GM10266 (cell line): ENCODE measurements around the gene MANBA.
"Not testable (repeated sequence)": the region's sequence is repeated elsewhere in the genome, so short reads cannot be mapped to it uniquely, and the experiment has no call there.

Source experiments
- DNase-seq: peaks from one replicate; pipeline ENCODE4 v3.0.0; 2012; ENCODE audit errors: extremely low spot score
- TF ChIP-seq, protein P1 (sequence below): IDR thresholded peaks from 2 replicates; pipeline ENCODE4 v1.5.1; 2012; ENCODE audit warnings: mild to moderate bottlenecking, low read depth; ENCODE audit not compliant: control insufficient read depth, insufficient read depth; ENCODE audit errors: missing control alignments

The MANBA gene

DNA sequence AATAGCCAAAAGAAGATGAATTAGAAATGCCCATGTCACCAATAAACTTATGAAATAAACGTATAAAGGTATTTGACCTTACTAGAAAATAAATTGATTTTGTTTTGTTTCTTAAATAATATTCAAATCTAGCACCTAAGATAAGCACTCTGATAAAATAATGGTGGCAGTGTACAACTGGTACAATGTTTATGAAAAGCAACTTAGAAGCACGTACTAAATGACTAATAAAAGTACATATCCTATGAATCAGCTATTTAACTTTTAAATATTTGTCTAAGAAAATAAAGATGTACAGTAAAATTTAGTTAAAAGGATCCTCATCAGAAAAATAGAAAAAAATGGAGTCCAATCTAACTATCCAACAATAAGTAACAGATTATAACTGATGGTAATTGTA, 6.7 kb downstream of the MANBA start:
- no peak for DNase-seq
- TF ChIP-seq, protein P1, sequence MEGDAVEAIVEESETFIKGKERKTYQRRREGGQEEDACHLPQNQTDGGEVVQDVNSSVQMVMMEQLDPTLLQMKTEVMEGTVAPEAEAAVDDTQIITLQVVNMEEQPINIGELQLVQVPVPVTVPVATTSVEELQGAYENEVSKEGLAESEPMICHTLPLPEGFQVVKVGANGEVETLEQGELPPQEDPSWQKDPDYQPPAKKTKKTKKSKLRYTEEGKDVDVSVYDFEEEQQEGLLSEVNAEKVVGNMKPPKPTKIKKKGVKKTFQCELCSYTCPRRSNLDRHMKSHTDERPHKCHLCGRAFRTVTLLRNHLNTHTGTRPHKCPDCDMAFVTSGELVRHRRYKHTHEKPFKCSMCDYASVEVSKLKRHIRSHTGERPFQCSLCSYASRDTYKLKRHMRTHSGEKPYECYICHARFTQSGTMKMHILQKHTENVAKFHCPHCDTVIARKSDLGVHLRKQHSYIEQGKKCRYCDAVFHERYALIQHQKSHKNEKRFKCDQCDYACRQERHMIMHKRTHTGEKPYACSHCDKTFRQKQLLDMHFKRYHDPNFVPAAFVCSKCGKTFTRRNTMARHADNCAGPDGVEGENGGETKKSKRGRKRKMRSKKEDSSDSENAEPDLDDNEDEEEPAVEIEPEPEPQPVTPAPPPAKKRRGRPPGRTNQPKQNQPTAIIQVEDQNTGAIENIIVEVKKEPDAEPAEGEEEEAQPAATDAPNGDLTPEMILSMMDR: no peak

DNA sequence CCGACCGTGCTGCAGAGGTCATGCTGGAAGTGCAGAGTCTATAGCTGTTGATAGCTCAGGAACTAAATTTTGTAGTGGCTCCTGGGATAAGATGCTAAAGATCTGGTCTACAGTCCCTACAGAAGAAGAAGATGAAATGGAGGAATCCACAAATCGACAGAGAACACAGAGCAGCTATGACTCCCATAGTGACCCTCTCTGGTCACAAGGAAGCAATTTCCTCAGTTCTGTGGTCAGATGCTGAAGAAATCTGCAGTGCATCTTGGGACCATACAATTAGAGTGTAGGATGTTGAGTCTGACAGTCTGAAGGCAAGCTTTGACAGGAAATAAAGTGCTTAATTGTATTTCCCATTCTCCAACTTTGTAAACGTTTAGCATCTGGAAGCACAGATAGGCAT, 8.8 kb downstream of the MANBA start:
- TF ChIP-seq, protein P1: no peak

DNA sequence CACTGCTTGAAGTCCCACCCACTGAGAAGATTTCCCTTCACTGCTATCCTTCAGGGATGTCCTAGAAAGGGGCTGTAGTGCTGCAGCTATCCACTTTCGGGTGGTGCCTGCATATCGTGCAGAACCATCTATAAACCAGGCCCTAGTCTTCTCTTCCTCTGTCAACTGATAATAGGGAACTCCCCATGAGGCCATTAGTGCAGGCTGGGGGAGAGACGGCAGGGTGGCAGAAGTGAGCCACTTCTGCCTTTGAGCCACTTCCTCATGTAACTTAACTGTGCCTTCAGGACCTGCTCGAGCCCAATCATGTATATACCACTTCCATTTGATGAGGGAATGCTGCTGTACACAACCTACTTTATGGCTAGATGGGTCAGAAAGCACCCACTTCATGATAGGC, 17.4 kb downstream of the MANBA start:
- TF ChIP-seq, protein P1: peak; percentile 40
- not testable (repeated sequence) for DNase-seq

More for the DNA sequence above, 8.8 kb downstream of the MANBA start:
- no peak for DNase-seq

DNA sequence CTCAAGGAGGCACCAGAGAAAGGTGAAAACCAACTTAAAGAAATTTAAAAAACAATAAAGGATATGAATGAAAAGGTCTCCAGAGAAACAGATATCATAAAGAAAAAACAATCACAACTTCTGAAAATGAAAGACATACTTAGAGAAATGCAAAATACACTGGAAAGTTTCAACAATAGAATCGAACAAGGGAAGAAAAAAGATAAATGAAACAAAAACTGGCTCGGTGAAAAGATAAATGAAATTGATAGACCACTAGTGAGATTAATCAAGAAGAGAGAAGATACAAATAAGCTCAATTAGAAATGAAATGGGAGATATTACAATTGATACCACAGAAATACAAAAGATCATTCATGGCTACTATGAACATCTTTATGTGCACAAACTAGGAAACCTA, 22.0 kb downstream of the MANBA start:
- DNase-seq: not testable (repeated sequence)

DNA sequence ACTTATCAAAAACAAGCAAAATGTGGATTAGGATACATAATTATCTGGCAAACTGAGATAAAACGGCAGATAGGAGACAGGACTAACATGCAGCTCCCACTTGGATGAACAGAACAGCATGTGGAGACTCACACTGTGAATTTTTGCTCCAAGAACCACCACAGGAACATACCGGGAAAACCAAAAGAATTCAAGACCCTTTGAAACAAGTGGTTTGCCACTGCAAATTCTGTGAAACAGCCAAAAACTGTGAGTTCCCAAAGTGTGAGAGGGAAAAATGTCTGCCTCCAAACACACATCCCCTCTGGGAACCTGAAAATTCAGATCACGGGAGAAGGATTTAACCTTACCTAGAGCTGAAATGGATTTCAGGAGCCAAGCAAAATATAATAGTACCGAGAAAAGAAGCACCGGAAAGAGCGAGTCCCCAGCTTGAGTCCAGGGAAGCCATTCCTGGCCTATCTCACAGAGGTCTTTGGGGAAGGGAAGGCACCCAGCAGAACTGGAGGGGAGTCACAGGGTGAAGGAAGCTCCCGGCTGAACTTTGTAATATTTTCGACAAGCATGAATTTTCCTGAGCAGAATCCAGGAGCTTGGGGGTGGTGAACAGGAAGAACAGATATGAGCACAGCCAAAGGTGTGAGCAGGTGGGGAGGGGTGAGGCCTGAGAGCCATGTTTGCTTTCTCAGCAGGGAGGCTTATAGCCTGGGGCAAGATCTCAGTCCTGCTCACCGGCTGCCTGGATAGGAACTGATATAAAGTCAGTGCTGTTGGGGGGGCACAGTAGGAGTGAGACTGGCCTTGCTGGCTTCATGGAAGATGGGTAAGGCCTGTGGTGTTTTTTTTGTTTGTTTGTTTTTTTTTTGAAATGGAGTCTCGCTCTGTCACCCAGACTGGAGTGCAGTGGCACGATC, 23.9 kb downstream of the MANBA start:
- TF ChIP-seq, protein P1: no peak
- DNase-seq: no peak

DNA sequence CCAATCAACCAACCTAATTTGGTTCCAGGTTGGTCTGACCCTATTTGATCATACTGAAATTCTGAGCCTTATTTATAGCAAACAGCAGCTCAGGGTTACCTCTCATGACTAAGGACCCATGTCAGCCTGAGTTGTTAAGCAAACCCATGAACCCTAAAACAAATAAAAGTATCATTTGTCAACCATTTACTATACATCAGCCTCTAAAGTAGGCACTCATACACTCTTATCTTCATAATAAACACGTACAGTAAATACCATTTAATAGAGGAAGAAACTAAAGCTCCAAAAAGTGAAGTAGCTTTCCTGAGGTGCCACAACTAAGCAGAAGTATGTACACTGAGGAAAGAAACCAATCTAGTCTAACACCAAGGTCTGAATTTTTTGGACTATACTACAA, 25.2 kb downstream of the MANBA start:
- TF ChIP-seq, protein P1: no peak
- DNase-seq: no peak

DNA sequence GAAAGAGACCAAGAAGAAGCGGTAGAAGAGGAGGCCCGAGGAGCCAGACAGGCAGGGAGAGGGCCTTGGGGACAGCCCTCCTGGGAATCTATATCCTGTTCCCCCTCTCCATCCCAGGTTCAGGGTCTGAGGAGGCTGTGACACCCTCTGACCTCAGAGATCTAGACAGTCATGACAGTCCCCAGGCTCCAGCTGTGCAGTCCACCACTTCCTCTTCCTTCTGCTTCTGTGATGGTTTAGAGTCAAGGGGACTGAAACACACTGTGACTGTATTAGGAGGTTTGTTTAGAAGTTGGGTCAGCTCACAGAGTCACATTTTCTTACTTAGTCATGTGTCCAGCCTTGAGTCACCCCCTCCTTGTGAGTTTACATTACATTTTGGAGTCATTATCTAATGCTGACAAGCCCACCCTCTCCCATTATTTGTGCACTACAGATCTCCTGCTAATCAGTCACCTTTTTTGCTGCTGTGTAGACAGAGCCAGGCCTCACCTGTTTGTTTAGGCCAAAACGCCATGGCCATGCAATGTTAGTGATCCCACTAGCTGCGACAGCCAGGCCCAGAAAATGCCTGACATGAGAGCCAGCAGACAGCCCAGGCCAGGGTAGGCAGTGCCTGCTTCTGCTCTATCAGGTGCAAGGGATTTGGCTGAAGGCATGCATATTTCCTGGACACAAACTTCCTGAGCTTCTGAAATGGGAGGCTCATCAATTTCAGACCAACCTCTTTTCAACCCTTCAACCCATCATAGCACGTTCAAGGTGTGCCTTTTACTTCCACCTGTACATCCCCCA, 26.0 kb downstream of the MANBA start:
- peak; percentile 47 for DNase-seq
- TF ChIP-seq, protein P1: no peak
